Measurements from ENCODE around the gene STKLD1. TPM values are rescaled to one million over a fixed set of nuclear protein-coding genes. Genes with fewer than 3 reads are reported as not detected.

The STKLD1 gene
- total and polyA plus RNA-seq, 12 donors, result 0.17 to 1.7 (median 0.68) TPM; not detected in 2

DNA sequence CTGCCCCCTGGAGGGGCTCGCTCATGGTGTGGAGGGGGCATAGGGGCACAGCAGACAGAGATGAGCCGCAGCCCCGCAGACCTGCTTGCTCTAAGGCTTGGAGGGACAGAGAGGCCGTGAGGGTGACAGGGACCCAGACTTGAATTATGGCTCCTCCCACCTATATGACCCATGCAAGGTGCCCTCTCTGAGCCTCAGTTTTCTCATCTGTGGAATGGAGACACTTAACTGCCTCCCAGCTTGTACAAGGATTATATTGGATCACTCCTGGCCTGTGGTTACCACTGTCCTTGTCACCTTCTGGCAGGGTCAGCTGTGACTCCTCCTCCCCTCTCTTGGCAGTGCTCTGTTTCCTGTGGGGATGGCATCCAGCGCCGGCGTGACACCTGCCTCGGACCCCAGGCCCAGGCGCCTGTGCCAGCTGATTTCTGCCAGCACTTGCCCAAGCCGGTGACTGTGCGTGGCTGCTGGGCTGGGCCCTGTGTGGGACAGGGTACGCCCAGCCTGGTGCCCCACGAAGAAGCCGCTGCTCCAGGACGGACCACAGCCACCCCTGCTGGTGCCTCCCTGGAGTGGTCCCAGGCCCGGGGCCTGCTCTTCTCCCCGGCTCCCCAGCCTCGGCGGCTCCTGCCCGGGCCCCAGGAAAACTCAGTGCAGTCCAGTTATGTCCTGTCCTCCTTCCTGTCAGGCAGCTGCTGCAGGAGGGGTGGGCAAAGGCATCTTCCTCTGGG is 78.9 kb downstream of the STKLD1 start:
- intact Hi-C loops (cut with DNase I), result loop anchor here in 2 of 10 donors (5.0 kb wide), 2 partner anchors 38 to 108 kb away; partner anchors contain the start of genes MED22 (in 1 of the 2), REXO4 (in 1 of the 2) and RPL7A (in 1 of the 2)
- H3K27ac ChIP-seq, result no peak overlapping the region
- DNase-seq (no peak), ATAC-seq (no peak)
- H3K4me3 ChIP-seq, result no peak overlapping the region
- H3K36me3 ChIP-seq, result no peaks in the 10 kb centered on the region
- H3K27me3 ChIP-seq, result no peaks in the 10 kb centered on the region
- peaks cover 0 to 8% (median 6%) of the 10 kb centered on the region in 9 donors for H3K4me1 ChIP-seq
- WGBS, 2 donors, result 92% methylated on average over 20 of the region's 20 CpGs
- no peaks in the 10 kb centered on the region for H3K9me3 ChIP-seq
- TF ChIP-seq CTCF (IDR thresholded peaks at IDR 0.05), result no peak

Other genes starting within 250 kb of the STKLD1 start
- 10 to 100 TPM in 3 of 10 donors, 1 to 10 TPM in 7; 2.5 to 14.7 (median 6.2) TPM for gene GBGT1, start 212.5 kb upstream of the STKLD1 start, total RNA-seq
- 10 to 100 TPM in 1 of 2 donors, 1 to 10 TPM in 1; 5.5 to 10.5 TPM for gene GBGT1, start 212.5 kb upstream of the STKLD1 start, polyA plus RNA-seq
- under 1 TPM in 1 of 10 donors, not detected in 9; 0.75 TPM for gene OBP2B, start 167.1 kb upstream of the STKLD1 start, total RNA-seq
- gene OBP2B, start 167.1 kb upstream of the STKLD1 start, polyA plus RNA-seq, result not detected
- 1 to 10 TPM in 7 of 10 donors, under 1 TPM in 3; 0.25 to 2.7 (median 1.6) TPM for gene ABO, start 101.2 kb upstream of the STKLD1 start, total RNA-seq
- gene ABO, start 101.2 kb upstream of the STKLD1 start, polyA plus RNA-seq, result 1 to 10 TPM in 1 of 2 donors, under 1 TPM in 1; 0.55 to 2.9 TPM
- gene SURF6, start 40.2 kb upstream of the STKLD1 start, total RNA-seq, result 10 to 100 TPM in 7 of 10 donors, 1 to 10 TPM in 3; 9.1 to 14.2 (median 11.3) TPM
- gene SURF6, start 40.2 kb upstream of the STKLD1 start, polyA plus RNA-seq, result 10 to 100 TPM; 13.3 to 14.8 TPM
- 10 to 100 TPM; 11.9 to 21.1 (median 17.4) TPM for gene MED22, start 28.2 kb upstream of the STKLD1 start, total RNA-seq
- 10 to 100 TPM; 10.2 to 23.6 TPM for gene MED22, start 28.2 kb upstream of the STKLD1 start, polyA plus RNA-seq
- 1,000 to 10,000 TPM in 3 of 10 donors, 100 to 1,000 TPM in 7; 859 to 1,268 (median 927) TPM for gene RPL7A, start 28.1 kb upstream of the STKLD1 start, total RNA-seq
- 1,000 to 10,000 TPM in 1 of 2 donors, 100 to 1,000 TPM in 1; 903 to 3,182 TPM for gene RPL7A, start 28.1 kb upstream of the STKLD1 start, polyA plus RNA-seq
- gene SURF1, start 19.9 kb upstream of the STKLD1 start, total RNA-seq, result 10 to 100 TPM; 41.7 to 75.0 (median 58.2) TPM
- gene SURF1, start 19.9 kb upstream of the STKLD1 start, polyA plus RNA-seq, result 10 to 100 TPM; 83.9 to 85.4 TPM
- 10 to 100 TPM in 9 of 10 donors, 1 to 10 TPM in 1; 9.7 to 16.0 (median 14.1) TPM for gene SURF2, start 19.8 kb upstream of the STKLD1 start, total RNA-seq
- 10 to 100 TPM; 31.5 to 44.8 TPM for gene SURF2, start 19.8 kb upstream of the STKLD1 start, polyA plus RNA-seq
- gene SURF4, start 306 bp upstream of the STKLD1 start, total RNA-seq, result 100 to 1,000 TPM in 1 of 10 donors, 10 to 100 TPM in 9; 56.1 to 104 (median 64.2) TPM
- 100 to 1,000 TPM in 1 of 2 donors, 10 to 100 TPM in 1; 21.5 to 113 TPM for gene SURF4, start 306 bp upstream of the STKLD1 start, polyA plus RNA-seq
- gene REXO4, start 41.6 kb downstream of the STKLD1 start, total RNA-seq, result 10 to 100 TPM in 8 of 10 donors, 1 to 10 TPM in 2; 9.3 to 20.8 (median 10.9) TPM
- 10 to 100 TPM; 11.8 to 19.1 TPM for gene REXO4, start 41.6 kb downstream of the STKLD1 start, polyA plus RNA-seq
- gene ADAMTS13, start 46.0 kb downstream of the STKLD1 start, total RNA-seq, result 1 to 10 TPM; 2.2 to 4.8 (median 3.5) TPM
- gene ADAMTS13, start 46.0 kb downstream of the STKLD1 start, polyA plus RNA-seq, result 10 to 100 TPM in 1 of 2 donors, 1 to 10 TPM in 1; 1.5 to 17.8 TPM
- gene CACFD1, start 83.6 kb downstream of the STKLD1 start, total RNA-seq, result 10 to 100 TPM in 9 of 10 donors, 1 to 10 TPM in 1; 8.8 to 12.6 (median 10.8) TPM
- gene CACFD1, start 83.6 kb downstream of the STKLD1 start, polyA plus RNA-seq, result 10 to 100 TPM; 10.0 to 17.3 TPM
- gene SLC2A6, start 102.7 kb downstream of the STKLD1 start, total RNA-seq, result 1 to 10 TPM; 1.3 to 7.0 (median 2.2) TPM
- gene SLC2A6, start 102.7 kb downstream of the STKLD1 start, polyA plus RNA-seq, result 1 to 10 TPM; 4.9 to 5.6 TPM
- not detected for gene MYMK, start 148.6 kb downstream of the STKLD1 start, total RNA-seq
- gene MYMK, start 148.6 kb downstream of the STKLD1 start, polyA plus RNA-seq, result not detected
- gene ADAMTSL2, start 158.3 kb downstream of the STKLD1 start, total RNA-seq, result 1 to 10 TPM; 2.0 to 9.1 (median 4.3) TPM
- 1 to 10 TPM; 4.9 to 7.5 TPM for gene ADAMTSL2, start 158.3 kb downstream of the STKLD1 start, polyA plus RNA-seq
- gene FAM163B, start 233.0 kb downstream of the STKLD1 start, total RNA-seq, result not detected
- gene FAM163B, start 233.0 kb downstream of the STKLD1 start, polyA plus RNA-seq, result under 1 TPM in 1 of 2 donors, not detected in 1; 0.19 TPM